ENCODE results near the gene AUTS2.

AUTS2 gene

GRCh38 chr7:69700331-69700730, 102.1 kb downstream of the AUTS2 start:
- Histone ChIP-seq H3K4me1 (no peaks in the 10 kb centered on the region), H3K9me3 (no peaks in the 10 kb centered on the region), H3K27me3 (no peaks in the 10 kb centered on the region), H3K4me3 (no peak overlapping the region), H3K27ac (no peak overlapping the region), H3K36me3 (no peaks in the 10 kb centered on the region)
- no peak for TF ChIP-seq CTCF (IDR thresholded peaks at IDR 0.05)
- DNase-seq = no peak
- intact Hi-C loops (cut with DNase I; ENCODE audit: low total_unique reads) = no loop called here

DNA sequence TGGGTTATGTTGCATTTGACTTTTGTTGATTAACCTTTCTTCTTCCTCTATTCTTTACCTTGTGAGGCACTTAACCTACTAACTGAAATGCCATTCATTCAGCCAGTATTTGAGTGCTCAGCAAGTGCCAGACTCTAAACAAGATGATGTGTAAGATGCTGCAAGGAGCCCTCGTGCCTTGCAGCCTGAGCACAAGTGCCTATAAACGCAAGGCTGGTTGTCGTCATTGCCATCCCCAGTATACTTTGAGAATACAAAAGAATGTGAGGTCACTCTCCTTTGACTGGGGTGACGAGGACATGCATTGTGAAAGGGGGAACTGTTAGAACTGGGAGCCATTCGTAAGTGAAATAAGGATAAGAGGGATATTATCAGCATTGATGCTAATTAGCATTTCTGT, 103.0 kb downstream of the AUTS2 start:
- no peaks in the 10 kb centered on the region for H3K27me3 ChIP-seq
- H3K4me3 ChIP-seq = no peak overlapping the region
- intact Hi-C loops (cut with DNase I; ENCODE audit: low total_unique reads) = no loop called here
- no peak for TF ChIP-seq CTCF (IDR thresholded peaks at IDR 0.05)
- H3K36me3 ChIP-seq = no peaks in the 10 kb centered on the region
- H3K9me3 ChIP-seq = no peaks in the 10 kb centered on the region
- H3K27ac ChIP-seq = no peak overlapping the region
- H3K4me1 ChIP-seq = no peaks in the 10 kb centered on the region
- DNase-seq = no peak

DNA sequence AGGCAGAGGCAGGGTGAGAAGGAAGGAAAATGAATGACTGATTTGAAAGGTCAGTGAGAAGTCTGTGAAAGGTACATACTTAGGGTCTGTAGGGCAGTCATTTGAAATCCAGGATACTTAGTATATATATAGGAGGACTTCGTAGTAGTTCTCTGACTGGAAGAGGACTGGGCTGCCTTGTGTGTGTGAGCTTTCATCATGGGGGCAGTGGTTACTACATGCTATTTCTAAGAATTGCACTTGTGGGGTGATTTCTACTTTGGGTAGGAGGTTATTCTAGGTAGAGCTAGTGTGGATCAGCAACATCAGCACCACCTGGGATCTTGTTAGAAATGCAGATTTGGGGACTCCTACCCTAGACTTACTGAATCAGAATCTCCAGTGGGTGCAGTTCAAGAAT, 104.1 kb downstream of the AUTS2 start:
- intact Hi-C loops (cut with DNase I; ENCODE audit: low total_unique reads) = no loop called here
- no peak overlapping the region for H3K27ac ChIP-seq
- TF ChIP-seq CTCF (IDR thresholded peaks at IDR 0.05) = no peak

DNA sequence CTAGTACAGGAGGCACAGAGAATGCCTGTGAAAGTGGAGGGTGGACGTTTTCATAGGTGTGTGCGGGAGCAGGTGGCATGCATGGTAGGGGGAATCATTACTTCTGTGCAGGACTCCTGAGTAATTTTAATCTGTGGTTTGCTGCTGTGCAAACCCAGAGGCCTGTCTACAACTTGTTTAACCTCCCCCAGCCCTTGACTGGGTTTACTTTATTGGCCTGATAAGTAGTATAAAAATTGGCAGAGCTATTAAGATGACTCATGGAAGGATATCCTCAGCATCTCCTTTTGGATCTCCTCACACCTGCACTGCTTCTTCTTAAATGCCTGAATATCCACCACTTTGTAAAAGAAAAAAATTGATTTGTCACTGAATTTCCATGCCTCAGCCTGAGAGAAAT, 104.8 kb downstream of the AUTS2 start:
- intact Hi-C loops (cut with DNase I; ENCODE audit: low total_unique reads) = no loop called here
- H3K4me3 ChIP-seq = no peak overlapping the region

More for the DNA sequence above, 104.1 kb downstream of the AUTS2 start:
- Histone ChIP-seq H3K27me3 (no peaks in the 10 kb centered on the region), H3K36me3 (no peaks in the 10 kb centered on the region), H3K4me3 (no peak overlapping the region), H3K4me1 (no peaks in the 10 kb centered on the region), H3K9me3 (no peaks in the 10 kb centered on the region)
- DNase-seq = no peak

DNA sequence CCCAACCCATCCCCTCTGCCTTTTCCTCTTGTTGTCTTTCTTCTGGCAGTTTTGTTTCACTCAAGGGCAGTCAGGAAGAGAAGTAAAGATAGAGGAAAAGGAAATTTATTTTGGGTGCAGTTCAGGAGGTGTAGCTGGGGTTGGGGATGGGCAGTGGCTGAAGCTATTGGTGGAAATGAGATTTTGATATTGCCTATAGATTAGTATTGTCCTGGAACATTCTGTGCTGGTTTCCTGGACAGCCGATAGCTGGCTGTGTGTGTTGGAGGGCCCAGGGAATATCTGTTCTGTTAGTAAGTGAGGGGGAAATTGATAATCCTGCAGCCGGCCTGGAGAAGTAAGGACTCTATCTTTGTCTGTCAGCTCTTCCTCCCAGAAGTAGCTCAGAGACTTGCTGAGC, 107.8 kb downstream of the AUTS2 start:
- no peak for TF ChIP-seq CTCF (IDR thresholded peaks at IDR 0.05)
- H3K4me3 ChIP-seq = no peak overlapping the region
- H3K4me1 ChIP-seq = no peaks in the 10 kb centered on the region
- intact Hi-C loops (cut with DNase I; ENCODE audit: low total_unique reads) = no loop called here
- H3K27ac ChIP-seq = no peak overlapping the region
- H3K27me3 ChIP-seq = no peaks in the 10 kb centered on the region
- H3K9me3 ChIP-seq = no peaks in the 10 kb centered on the region
- no peak for DNase-seq
- no peaks in the 10 kb centered on the region for H3K36me3 ChIP-seq

More for the DNA sequence above, 104.8 kb downstream of the AUTS2 start:
- no peaks in the 10 kb centered on the region for H3K4me1 ChIP-seq
- no peak for DNase-seq
- H3K36me3 ChIP-seq = no peaks in the 10 kb centered on the region
- H3K9me3 ChIP-seq = no peaks in the 10 kb centered on the region
- TF ChIP-seq CTCF (IDR thresholded peaks at IDR 0.05) = no peak
- H3K27ac ChIP-seq = no peak overlapping the region
- no peaks in the 10 kb centered on the region for H3K27me3 ChIP-seq

GRCh38 chr7:69708857-69709256, 110.6 kb downstream of the AUTS2 start:
- TF ChIP-seq CTCF (IDR thresholded peaks at IDR 0.05) = no peak
- Histone ChIP-seq H3K4me3 (no peak overlapping the region), H3K4me1 (no peaks in the 10 kb centered on the region), H3K27me3 (no peaks in the 10 kb centered on the region), H3K9me3 (no peaks in the 10 kb centered on the region), H3K36me3 (no peaks in the 10 kb centered on the region), H3K27ac (no peak overlapping the region)
- DNase-seq = no peak
- intact Hi-C loops (cut with DNase I; ENCODE audit: low total_unique reads) = no loop called here
